ENCODE measurements around the gene ATP5F1D.
A peak's percentile ranks its signal among the peaks of the same experiment; 100 is the strongest.

Gene ATP5F1D

GRCh38 chr19:1210227-1210538 is 31.4 kb upstream of the ATP5F1D start:
- H3K9me3 ChIP-seq (ENCODE audit: insufficient read depth, low read length), result no peaks in the 10 kb centered on the region
- peaks cover 69% of the 10 kb centered on the region for H3K36me3 ChIP-seq (ENCODE audit: insufficient read depth, insufficient read length, low read length)
- peaks cover 41% of the 10 kb centered on the region for H3K4me1 ChIP-seq (ENCODE audit: insufficient read depth, insufficient read length)

GRCh38 chr19:1211494-1212234 is 29.9 kb upstream of the ATP5F1D start:
- H3K4me3 ChIP-seq (ENCODE audit: insufficient read length, low read depth), result no peak overlapping the region
- H3K9me3 ChIP-seq (ENCODE audit: insufficient read depth, low read length), result no peaks in the 10 kb centered on the region
- no peak for DNase-seq (ENCODE audit: low read depth, low spot score)
- H3K9ac ChIP-seq (ENCODE audit: insufficient read length, low read depth), result no peak overlapping the region
- TF ChIP-seq SUZ12 (IDR thresholded peaks at IDR 0.05; ENCODE audit: extremely low read depth, insufficient read depth, insufficient read length), result no peak
- no peak for TF ChIP-seq YY1 (IDR thresholded peaks at IDR 0.05; ENCODE audit: insufficient read depth, insufficient read length)
- TF ChIP-seq ZNF274 (IDR thresholded peaks at IDR 0.05; ENCODE audit: low read depth, low read length), result no peak
- peaks cover 78% of the 10 kb centered on the region for H3K36me3 ChIP-seq (ENCODE audit: insufficient read depth, insufficient read length, low read length)
- no peaks in the 10 kb centered on the region for H3K27me3 ChIP-seq (ENCODE audit: insufficient read depth, insufficient read length)
- peaks cover 49% of the 10 kb centered on the region for H3K4me1 ChIP-seq (ENCODE audit: insufficient read depth, insufficient read length)

More at GRCh38 chr19:1210227-1210538, 31.4 kb upstream of the ATP5F1D start:
- no peak for DNase-seq (ENCODE audit: low read depth, low spot score)
- Histone ChIP-seq H3K9ac (ENCODE audit: insufficient read length, low read depth) (peak overlapping the region; percentile 57), H3K27me3 (ENCODE audit: insufficient read depth, insufficient read length) (peaks cover 3% of the 10 kb centered on the region), H3K4me3 (ENCODE audit: insufficient read length, low read depth) (no peak overlapping the region)
- TF ChIP-seq ZNF274 (IDR thresholded peaks at IDR 0.05; ENCODE audit: low read depth, low read length) (no peak), SUZ12 (IDR thresholded peaks at IDR 0.05; ENCODE audit: extremely low read depth, insufficient read depth, insufficient read length) (no peak), YY1 (IDR thresholded peaks at IDR 0.05; ENCODE audit: insufficient read depth, insufficient read length) (no peak)

- H3K27me3 ChIP-seq (ENCODE audit: insufficient read depth, insufficient read length), result no peaks in the 10 kb centered on the region
- H3K9ac ChIP-seq (ENCODE audit: insufficient read length, low read depth), result peak overlapping the region; percentile 70
- no peak for DNase-seq (ENCODE audit: low read depth, low spot score)
- peaks cover 79% of the 10 kb centered on the region for H3K36me3 ChIP-seq (ENCODE audit: insufficient read depth, insufficient read length, low read length)
- peaks cover 52% of the 10 kb centered on the region for H3K4me1 ChIP-seq (ENCODE audit: insufficient read depth, insufficient read length)
- TF ChIP-seq ZNF274 (IDR thresholded peaks at IDR 0.05; ENCODE audit: low read depth, low read length), result no peak
- no peak for TF ChIP-seq SUZ12 (IDR thresholded peaks at IDR 0.05; ENCODE audit: extremely low read depth, insufficient read depth, insufficient read length)
- TF ChIP-seq YY1 (IDR thresholded peaks at IDR 0.05; ENCODE audit: insufficient read depth, insufficient read length), result no peak
- H3K4me3 ChIP-seq (ENCODE audit: insufficient read length, low read depth), result no peak overlapping the region
- H3K9me3 ChIP-seq (ENCODE audit: insufficient read depth, low read length), result no peaks in the 10 kb centered on the region
Observed at GRCh38 chr19:1213391-1214286, 27.9 kb upstream of the ATP5F1D start.

GRCh38 chr19:1214299-1214861 is 27.2 kb upstream of the ATP5F1D start:
- H3K9ac ChIP-seq (ENCODE audit: insufficient read length, low read depth), result peak overlapping the region; percentile 70
- no peaks in the 10 kb centered on the region for H3K9me3 ChIP-seq (ENCODE audit: insufficient read depth, low read length)
- peaks cover 54% of the 10 kb centered on the region for H3K4me1 ChIP-seq (ENCODE audit: insufficient read depth, insufficient read length)
- no peak overlapping the region for H3K4me3 ChIP-seq (ENCODE audit: insufficient read length, low read depth)
- peaks cover 80% of the 10 kb centered on the region for H3K36me3 ChIP-seq (ENCODE audit: insufficient read depth, insufficient read length, low read length)
- no peaks in the 10 kb centered on the region for H3K27me3 ChIP-seq (ENCODE audit: insufficient read depth, insufficient read length)
- no peak for DNase-seq (ENCODE audit: low read depth, low spot score)
- TF ChIP-seq YY1 (IDR thresholded peaks at IDR 0.05; ENCODE audit: insufficient read depth, insufficient read length) (no peak), SUZ12 (IDR thresholded peaks at IDR 0.05; ENCODE audit: extremely low read depth, insufficient read depth, insufficient read length) (no peak), ZNF274 (IDR thresholded peaks at IDR 0.05; ENCODE audit: low read depth, low read length) (no peak)

GRCh38 chr19:1214862-1215731 is 26.5 kb upstream of the ATP5F1D start:
- Histone ChIP-seq H3K9ac (ENCODE audit: insufficient read length, low read depth) (peak overlapping the region; percentile 74), H3K4me3 (ENCODE audit: insufficient read length, low read depth) (no peak overlapping the region), H3K36me3 (ENCODE audit: insufficient read depth, insufficient read length, low read length) (peaks cover 78% of the 10 kb centered on the region), H3K27me3 (ENCODE audit: insufficient read depth, insufficient read length) (no peaks in the 10 kb centered on the region), H3K4me1 (ENCODE audit: insufficient read depth, insufficient read length) (peaks cover 48% of the 10 kb centered on the region), H3K9me3 (ENCODE audit: insufficient read depth, low read length) (no peaks in the 10 kb centered on the region)
- TF ChIP-seq YY1 (IDR thresholded peaks at IDR 0.05; ENCODE audit: insufficient read depth, insufficient read length) (no peak), SUZ12 (IDR thresholded peaks at IDR 0.05; ENCODE audit: extremely low read depth, insufficient read depth, insufficient read length) (no peak), ZNF274 (IDR thresholded peaks at IDR 0.05; ENCODE audit: low read depth, low read length) (no peak)
- DNase-seq (ENCODE audit: low read depth, low spot score), result no peak

GRCh38 chr19:1216756-1217155 is 24.8 kb upstream of the ATP5F1D start:
- no peak for TF ChIP-seq SUZ12 (IDR thresholded peaks at IDR 0.05; ENCODE audit: extremely low read depth, insufficient read depth, insufficient read length)
- no peak for TF ChIP-seq ZNF274 (IDR thresholded peaks at IDR 0.05; ENCODE audit: low read depth, low read length)
- TF ChIP-seq YY1 (IDR thresholded peaks at IDR 0.05; ENCODE audit: insufficient read depth, insufficient read length), result no peak
- peaks cover 79% of the 10 kb centered on the region for H3K36me3 ChIP-seq (ENCODE audit: insufficient read depth, insufficient read length, low read length)
- no peaks in the 10 kb centered on the region for H3K9me3 ChIP-seq (ENCODE audit: insufficient read depth, low read length)
- peaks cover 49% of the 10 kb centered on the region for H3K4me1 ChIP-seq (ENCODE audit: insufficient read depth, insufficient read length)
- H3K9ac ChIP-seq (ENCODE audit: insufficient read length, low read depth), result no peak overlapping the region
- H3K4me3 ChIP-seq (ENCODE audit: insufficient read length, low read depth), result no peak overlapping the region
- no peaks in the 10 kb centered on the region for H3K27me3 ChIP-seq (ENCODE audit: insufficient read depth, insufficient read length)
- DNase-seq (ENCODE audit: low read depth, low spot score), result no peak
